GM21390 (cell line): ENCODE results near the gene ALKBH4.
"Not testable (repeated sequence)": the region's sequence is repeated elsewhere in the genome, so short reads cannot be mapped to it uniquely, and the experiment has no call there.

Experiments
- ATAC-seq: cut with Tn5 transposase; IDR thresholded peaks from one replicate; pipeline ENCODE4 v1.9.1; 2021; ENCODE audit not compliant: unreplicated experiment

ALKBH4 gene

GRCh38 chr7:102455596-102455995 is 9.1 kb downstream of the ALKBH4 start:
- no peak for ATAC-seq

GRCh38 chr7:102454932-102455331 is 9.7 kb downstream of the ALKBH4 start:
- not testable (repeated sequence) for ATAC-seq

- no peak for ATAC-seq
Observed at GRCh38 chr7:102454468-102454867, 10.2 kb downstream of the ALKBH4 start.

- ATAC-seq: no peak
Observed at GRCh38 chr7:102453319-102453718, 11.3 kb downstream of the ALKBH4 start.

GRCh38 chr7:102452451-102452850 is 12.2 kb downstream of the ALKBH4 start:
- no peak for ATAC-seq

- no peak for ATAC-seq
Observed at GRCh38 chr7:102451371-102452054, 13.2 kb downstream of the ALKBH4 start.

GRCh38 chr7:102450242-102450641 is 14.4 kb downstream of the ALKBH4 start:
- ATAC-seq: no peak

GRCh38 chr7:102449136-102449535 is 15.5 kb downstream of the ALKBH4 start:
- no peak for ATAC-seq

GRCh38 chr7:102447311-102447710 is 17.4 kb downstream of the ALKBH4 start:
- ATAC-seq: no peak

- no peak for ATAC-seq
Observed at GRCh38 chr7:102446387-102447156, 18.1 kb downstream of the ALKBH4 start.

GRCh38 chr7:102445674-102446071 is 19.0 kb downstream of the ALKBH4 start:
- ATAC-seq: no peak

- ATAC-seq: peak; percentile 37
Observed at GRCh38 chr7:102444961-102445673, 19.5 kb downstream of the ALKBH4 start.

GRCh38 chr7:102439963-102440795 is 24.5 kb downstream of the ALKBH4 start:
- ATAC-seq: no peak

- no peak for ATAC-seq
Observed at GRCh38 chr7:102436118-102436517, 28.5 kb downstream of the ALKBH4 start.

GRCh38 chr7:102434039-102434486 is 30.6 kb downstream of the ALKBH4 start:
- no peak for ATAC-seq

GRCh38 chr7:102433219-102434038 is 31.2 kb downstream of the ALKBH4 start, which contains the start of gene ORAI2:
Gene ORAI2, plus strand, starts transcription at chr7:102433575. Its CDS starts 5,382 bp downstream, at chr7:102438957.
- ATAC-seq: peak; percentile 60

- peak; percentile 37 for ATAC-seq
Observed at GRCh38 chr7:102432442-102433218, 32.0 kb downstream of the ALKBH4 start.

GRCh38 chr7:102431617-102432298 is 32.9 kb downstream of the ALKBH4 start:
- peak; percentile 29 for ATAC-seq
